HG03139 (cell line): ENCODE data around the gene UNC79.
A peak's percentile ranks its signal among the peaks of the same experiment; 100 is the strongest.
"Not testable (repeated sequence)": the region's sequence is repeated elsewhere in the genome, so short reads cannot be mapped to it uniquely, and the experiment has no call there.

Source experiments
- ATAC-seq: cut with Tn5 transposase; IDR thresholded peaks from one replicate; pipeline ENCODE4 v1.9.1; 2021; ENCODE audit not compliant: unreplicated experiment

UNC79 gene

DNA sequence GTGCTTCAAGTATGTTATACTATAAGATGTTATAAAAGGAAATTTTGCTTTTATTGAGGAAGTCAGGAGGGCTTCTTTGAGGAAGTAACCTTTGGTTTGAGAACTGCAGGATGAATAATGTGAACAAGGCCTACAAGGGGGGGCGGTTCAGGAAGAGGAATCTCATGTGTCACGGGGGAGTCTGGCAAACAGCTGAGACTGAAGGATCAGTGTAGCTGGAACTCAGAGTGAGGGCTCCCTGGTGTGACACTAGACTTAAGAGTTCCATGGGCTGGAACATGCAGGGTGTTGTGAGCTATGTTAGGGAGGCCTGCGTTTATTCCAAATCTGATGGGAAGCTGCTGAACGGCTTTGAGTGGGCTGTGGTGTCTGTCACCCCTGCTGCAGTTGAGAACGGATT lies 62.3 kb downstream of the UNC79 start:
- no peak for ATAC-seq

DNA sequence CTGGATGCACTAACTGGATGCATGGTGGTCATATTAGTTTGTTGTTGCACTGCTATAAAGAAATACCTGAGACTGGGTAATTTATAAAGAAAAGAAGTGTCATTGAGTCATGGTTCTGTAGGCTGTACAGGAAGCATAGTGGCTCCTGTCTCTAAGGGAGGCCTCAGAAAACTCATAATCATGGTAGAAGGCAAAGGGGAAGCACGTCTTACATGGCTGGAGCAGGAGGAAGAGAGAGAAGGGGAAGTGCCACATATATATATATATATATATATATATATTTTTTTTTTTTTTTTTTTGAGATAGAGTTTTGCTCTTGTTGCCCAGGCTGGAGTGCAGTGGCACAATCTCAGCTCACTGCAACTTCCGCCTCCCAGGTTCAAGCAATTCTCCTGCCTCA lies 62.9 kb downstream of the UNC79 start:
- not testable (repeated sequence) for ATAC-seq

DNA sequence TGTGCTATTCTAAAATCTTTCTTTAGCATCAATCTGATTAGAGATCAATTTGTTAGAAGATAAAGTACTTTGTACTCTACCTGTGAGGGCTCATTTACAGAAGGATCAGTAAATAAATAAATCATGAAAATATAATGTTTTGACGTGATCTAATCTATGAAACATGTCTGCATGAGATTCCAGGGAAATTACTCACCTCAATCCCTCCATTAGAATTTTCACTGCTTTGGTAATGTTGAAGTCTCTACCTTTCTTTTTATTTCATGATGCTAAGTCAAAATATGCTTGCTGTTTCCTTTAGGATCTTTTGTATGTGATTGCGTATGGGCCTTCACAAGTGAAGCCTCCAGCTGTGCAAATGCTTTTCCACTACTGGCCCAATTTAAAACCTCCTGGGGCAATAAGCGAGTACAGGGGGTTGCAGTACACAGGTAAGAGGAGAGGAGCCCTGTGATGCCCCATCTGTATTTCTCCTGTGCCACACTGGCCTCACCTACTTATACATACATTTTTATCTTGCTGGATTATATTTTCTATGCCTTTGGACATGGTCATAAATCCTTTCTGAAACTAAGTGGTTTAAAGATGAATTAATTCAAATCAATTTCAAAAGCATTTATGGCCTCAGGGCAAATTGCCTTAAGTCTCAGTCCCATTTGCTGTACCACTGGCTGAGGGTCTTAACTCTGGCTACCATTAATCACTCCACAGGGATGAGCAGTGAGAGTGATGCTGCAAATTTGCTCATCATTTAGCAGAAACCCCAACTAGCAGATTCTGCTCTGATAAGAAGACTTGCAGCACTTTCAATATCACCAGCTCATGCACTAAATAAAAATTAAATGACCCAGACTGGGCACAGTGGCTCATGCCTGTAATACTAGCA lies 66.4 kb downstream of the UNC79 start:
- no peak for ATAC-seq

DNA sequence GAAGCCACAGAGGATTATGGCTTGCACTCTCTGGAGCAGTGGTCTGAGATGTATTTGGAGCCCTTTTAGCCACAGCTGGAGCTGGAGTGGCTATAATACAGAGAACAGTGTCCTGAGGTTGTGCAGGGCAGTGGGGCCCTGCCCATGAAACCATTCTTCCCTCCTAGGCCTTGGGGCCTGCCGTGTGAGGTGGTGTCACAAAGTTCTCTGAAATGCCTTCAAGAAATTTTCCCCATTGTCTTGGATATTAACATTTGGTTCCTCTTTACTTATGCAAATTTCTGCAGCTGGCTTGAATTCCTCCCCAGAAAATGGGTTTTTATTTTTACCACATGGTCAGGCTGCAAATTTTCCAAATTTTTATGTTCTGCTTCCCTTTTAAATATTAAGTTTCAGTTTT lies 79.3 kb downstream of the UNC79 start:
- ATAC-seq = no peak

DNA sequence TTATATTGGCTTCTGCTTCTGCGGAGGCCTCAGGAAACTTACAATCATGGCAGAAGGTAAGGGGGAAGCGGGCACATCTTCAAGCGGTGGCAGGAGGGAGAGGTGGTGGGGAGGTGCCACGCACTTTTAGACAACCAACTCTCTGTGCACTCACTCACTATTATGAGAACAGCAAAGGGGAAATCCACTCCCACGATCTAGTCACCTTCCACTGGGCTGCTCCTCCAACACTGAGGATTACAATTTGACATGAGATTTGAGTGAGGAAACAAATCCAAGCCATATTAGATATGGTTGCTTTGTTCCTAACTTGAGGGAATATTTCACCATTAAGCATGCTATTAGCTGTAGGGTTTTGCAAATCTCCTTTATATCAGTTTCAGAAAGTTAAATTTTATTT lies 80.3 kb downstream of the UNC79 start:
- ATAC-seq = no peak

DNA sequence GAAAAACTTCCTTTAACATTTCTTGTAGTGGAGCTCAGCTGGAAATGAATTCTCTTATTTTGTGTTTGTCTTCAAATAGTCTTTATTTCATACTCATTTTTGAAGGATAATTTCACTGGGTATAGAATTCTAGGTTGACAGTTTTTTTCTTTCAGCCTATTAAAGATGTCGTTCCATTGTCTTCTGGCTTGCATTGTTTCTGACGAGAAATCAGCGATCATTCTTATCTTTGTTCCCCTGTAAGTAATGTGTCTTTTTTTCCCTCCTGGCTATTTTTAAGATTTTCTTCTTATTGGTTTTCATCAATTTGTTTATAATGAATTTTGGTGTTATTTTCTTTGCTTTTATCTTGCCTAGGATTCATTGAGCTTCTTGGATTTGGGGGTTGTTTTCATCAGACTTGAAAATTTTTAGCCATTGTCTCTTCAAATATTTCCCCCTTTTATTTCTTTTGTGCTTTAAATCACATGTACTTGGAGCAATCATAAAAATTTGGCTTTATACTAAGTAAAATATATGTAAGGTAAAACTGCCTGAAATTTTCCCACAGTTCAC lies 89.4 kb downstream of the UNC79 start:
- no peak for ATAC-seq

DNA sequence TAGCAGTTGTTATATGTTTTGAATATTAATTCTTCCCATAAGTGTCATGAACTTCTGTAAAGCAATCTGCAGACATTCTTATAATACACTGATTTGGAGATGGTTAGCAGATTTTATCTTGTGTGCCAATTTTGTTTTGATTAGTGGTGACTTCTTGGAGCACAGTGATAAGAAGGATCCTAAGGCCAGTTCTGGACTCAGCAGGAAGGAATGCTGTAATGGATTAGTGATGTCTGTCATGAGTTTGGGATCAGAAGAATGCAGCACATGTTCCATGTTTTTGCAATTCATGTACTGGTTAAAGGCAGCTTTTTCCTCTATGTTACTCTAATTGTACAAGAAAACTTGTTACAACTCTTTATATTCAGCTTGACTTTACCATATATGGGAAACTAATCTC lies 91.5 kb downstream of the UNC79 start:
- no peak for ATAC-seq

DNA sequence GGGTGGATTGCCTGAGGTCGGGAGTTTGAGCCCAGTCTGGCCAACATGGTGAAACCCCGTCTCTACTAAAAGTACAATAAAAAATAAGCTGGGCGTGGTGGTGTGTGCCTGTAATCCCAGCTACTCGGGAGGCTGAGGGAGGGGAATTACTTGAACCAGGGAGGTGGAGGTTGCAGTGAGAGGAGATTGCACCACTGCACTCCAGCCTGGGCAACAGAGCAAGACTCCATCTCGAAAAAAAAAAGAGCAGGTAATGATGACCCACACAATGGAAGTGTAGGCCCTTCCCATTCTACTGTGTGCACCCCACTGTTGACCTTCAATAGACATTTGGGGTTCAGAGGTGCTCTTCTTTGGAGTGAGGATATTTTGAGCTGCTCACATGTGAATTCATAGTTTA lies 94.5 kb downstream of the UNC79 start:
- ATAC-seq = not testable (repeated sequence)

DNA sequence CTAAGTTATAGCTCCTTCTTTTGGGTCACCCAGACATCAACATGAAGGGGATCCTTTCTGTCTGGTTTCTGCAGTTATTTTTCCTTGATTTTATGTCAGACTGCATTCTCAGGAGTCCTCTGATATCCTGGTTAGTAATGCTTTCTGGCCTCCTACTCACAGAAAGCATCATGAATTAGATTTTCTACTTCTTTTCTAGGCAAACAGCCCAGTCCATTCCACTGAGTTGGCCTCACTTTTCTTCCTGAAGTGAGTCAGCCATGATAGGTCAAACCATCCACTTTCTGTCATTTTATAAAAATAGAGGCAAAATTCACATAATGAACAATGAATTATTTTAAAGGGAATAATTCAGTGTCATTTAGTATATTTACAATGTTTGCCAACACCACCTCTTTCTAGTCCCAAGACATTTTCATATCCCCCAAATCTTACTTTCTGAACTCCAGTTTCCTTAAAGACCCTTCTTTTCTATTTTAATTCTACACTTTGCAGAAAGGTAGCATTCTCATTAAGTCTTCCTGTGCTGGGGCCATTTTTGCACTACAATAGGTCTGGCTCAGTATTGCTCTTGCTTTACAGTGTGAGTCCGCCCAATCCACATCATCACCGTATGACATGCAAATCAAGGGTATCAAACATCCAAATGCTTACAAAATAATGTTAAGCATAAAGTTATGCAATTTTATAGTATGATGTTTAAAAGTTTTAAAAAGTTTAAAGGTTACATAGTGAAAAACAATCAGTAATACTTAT lies 95.1 kb downstream of the UNC79 start:
- no peak for ATAC-seq

DNA sequence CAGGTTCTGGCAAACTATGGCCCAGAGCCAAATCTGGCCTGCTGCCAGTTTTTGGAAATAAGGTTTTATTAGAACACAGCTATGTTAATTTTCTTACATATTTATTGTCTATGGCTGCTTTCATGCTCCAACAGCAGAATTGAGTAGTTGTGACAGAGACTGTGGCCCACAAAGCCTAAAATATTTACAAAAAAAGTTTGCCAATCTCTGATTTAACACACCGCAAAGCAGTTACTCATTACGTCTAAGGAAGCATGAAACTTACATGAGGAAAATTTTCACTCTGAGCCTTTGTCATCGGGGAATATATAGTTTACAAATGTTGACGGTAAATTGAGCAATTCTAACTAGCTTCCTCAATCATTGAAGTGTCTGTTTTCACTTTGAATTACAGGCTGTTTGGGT lies 96.5 kb downstream of the UNC79 start:
- no peak for ATAC-seq

DNA sequence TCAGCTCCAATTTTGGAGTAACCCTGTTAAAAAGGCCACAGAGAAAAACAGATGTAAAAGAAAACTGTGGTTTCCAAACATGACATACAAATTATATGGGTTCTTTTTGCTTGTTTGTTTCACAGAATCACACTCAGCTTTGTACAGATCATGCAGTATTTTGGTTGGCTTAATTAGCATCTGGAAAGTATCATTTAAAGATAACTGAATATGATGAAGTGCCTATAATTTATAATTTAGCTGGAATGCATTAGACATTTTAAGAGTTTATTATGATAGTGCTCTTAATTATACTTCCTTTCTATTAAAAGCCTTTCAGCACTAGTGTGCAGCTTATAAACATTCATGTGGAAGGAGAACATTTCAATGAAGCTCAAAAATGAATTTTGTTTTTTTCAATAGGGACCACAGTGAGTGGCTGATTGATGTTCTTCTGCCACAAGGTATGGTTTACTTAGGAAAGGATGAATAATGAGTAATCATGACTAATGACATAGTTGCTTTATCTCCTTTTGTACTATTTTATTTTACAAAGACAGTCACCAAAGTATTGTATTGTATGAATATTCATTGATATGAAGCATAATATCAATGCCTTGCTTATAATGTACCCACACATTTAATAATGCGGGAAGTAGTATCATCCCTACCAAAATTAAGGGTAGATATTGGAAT lies 98.3 kb downstream of the UNC79 start:
- ATAC-seq = no peak

DNA sequence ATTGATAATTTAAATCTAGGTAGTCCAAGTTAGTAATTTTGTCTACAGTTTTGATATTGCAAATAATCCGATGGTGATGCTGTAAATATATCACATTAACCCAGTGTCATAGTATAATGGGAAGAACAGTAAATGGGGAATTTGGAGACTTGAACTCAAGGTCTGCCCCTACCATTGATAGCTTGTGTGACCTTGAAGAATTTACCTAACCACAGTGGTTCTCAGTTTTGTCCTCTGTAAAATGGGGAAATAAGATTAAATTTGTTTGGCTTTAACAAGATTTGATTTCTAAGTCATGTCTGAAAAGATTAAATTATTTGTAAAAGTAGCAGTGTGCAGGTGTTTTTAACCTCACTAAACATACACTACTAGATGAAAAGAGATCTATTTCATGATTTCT lies 100.9 kb downstream of the UNC79 start:
- ATAC-seq = no peak

DNA sequence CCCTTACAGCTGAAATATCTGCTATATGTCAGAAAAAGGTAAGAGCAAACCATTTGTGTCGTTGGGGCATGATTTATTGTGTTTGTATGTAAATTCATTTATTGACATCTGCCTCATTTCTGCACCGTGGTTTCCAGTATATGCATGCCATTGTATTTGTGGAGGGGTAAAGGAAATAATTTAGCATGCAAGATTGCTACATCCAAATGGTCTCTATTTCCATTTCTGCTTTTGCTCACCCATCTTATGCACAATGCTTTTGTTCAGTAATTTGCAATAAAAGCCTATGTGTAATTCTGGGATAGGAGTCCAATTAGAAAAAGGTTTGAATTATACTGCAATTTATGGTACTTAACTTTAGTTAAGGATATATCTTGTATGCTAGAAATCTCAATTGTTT lies 101.8 kb downstream of the UNC79 start:
- no peak for ATAC-seq

DNA sequence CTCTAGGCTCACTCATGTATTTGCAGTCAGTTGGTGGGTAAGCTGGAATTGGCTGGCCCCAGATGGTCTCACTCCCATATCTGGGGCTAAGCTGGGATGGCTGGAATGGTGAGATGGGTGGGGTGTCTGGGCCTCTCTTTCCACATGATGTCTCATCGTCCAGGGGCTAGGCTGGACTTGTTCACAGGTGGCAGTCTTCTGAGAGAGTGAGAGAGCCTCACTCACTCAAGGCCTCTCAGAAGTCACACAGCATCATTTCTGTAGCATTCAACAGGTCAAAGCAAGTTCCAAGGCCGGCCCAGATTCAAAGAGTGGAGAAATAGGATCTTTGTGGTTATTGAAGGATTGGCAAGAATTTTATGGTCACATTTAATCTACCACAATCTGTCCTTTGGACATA lies 102.7 kb downstream of the UNC79 start:
- ATAC-seq = no peak

DNA sequence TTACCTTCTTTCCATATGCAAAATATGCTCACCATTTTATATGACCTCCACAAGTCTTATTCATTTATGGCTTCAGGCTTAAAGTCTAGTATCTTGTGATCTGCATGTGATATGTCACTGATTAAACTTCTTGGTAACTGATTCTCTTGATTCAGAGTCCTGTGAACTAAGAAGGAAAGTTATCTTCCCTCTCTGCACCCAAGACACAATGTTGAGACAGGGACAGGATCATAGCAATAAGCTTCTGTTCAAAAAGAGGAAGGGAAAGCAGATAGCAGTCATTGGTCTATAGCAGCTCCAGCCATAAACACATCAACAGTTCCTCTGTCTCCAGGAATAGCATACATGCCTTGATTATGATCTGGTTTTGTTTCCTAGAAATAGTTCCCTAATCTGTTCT lies 103.1 kb downstream of the UNC79 start:
- peak; percentile 88 for ATAC-seq

DNA sequence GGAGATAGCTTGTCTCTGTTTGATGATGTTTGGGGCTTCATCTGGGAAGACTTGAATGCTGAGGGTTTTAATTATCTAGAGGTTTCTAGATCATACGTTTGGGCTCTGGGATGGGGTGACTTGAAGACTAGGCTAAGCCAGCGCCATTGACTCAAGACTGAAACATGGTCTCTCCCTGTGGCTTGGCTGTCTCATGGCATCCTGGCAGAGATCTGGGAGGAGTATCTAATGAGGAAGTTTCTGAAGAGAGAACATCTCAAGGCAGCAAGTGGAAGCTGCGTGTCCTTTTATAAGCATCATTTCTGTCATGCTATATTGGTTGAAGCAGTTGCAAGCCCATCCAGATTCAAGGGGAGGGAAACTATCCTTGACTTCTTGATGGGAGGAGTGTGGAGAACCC lies 104.8 kb downstream of the UNC79 start:
- ATAC-seq = no peak

DNA sequence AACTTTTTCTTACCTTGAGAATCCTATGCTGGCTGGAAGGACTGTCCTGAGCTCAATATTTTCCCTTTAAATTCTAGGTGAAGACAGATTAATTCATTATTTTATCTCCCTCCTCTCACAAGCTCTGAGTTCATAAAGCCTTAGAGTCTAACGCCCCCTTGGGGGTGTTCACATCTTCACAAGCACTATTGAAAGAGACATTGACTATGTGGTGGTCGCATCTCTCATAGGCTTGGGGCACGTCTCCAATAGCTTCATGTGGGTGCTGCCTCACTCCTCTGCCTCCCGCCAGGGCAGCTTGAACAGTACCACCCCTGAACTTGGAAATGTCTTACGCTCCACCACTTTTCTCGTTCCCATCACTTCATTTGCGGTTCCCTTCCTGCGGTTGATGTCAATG lies 106.2 kb downstream of the UNC79 start:
- ATAC-seq = no peak

DNA sequence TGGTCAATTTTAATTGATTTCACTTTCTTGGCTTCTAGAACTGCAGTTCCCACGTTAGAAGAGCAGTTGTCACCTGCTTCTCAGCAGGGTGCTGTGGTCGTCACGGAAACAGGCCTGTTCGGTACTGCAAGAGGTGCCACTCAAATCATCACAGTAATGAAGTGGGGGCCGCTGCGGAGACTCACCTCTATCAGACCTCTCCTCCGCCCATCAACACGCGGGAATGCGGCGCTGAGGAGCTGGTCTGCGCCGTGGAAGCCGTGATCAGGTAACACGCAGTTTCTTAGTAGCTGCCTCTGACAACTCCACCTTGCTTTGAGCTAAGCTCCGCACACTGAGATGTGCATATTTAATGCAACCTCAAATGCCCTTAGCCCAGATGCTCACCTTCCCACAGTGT lies 107.2 kb downstream of the UNC79 start:
- no peak for ATAC-seq

DNA sequence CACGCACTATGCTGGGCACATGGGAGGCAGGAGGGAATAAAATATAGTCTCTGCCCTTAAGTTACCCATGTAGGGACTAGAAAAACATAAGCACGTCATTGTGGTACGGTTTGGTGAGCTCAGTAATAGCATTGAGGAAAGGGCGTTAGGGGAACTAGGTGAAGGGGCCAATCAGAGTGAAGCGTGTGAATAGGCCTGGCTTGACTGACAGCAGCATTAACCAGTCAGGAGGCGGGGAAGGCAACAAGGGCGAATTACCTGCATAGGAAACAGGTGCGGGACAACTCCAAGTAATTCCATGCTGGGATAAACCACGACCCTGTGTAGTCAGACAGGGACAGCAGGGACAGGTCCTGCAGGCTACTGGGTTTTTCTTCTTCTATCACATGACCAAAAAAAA lies 107.7 kb downstream of the UNC79 start:
- ATAC-seq = no peak

DNA sequence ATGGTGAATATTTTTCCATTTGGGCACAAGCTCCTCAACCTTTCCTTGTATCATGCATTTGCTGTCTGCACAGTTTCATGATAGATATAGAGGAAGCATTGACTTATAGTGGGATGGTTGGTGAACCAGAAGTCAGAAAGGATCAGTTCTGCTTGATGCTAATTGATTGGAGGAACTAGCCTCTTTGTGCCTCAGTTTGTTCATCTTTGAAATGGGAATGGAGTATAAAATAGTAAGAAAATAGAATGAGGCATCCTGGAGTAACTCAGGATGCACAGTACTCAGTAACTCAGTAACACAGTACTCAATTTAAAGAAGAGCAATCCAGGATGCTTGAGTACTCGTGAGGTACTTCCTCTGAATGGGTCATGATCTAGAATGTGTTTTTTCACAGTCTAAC lies 109.5 kb downstream of the UNC79 start:
- ATAC-seq = no peak

DNA sequence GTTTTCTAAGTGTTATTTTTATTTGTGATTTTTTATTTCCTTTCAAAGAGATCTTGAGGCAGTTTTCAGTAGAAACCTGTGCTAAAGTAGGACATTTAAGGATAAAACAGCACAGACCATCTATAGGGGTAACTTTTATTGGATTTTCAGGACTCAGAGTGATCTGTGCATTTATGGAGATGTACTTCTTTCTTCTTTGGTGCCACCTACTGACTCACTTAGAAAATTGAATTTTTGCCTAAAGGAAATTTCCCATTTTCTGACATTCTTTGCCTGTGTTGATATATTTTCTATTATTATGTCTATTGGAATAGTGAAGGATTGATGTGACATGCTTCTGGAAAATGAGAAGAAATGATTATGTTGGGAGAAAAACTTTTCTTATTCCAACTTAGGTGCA lies 113.0 kb downstream of the UNC79 start:
- ATAC-seq = no peak

DNA sequence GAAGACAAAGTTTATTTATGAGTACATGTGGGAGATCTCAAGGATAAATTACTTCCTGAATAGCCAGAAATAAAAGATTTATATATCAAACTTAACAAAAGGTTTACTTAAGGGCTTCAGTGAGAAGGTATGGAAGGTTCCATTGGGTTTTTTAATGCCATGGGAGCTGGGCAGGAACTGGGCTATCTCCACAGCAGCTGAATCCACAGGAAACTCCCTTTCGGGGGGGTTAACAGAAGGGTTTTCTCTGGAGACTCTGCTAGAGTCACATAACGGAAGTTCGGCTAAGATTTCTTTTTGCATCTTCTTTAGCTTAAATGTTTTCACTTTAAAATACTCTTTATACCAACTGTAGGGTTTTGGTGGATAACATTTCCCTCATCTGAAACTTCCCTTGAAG lies 113.5 kb downstream of the UNC79 start:
- ATAC-seq = no peak
